Chondrocyte (in vitro differentiated cells): Measurements from ENCODE around the gene LAPTM5. TPM values are rescaled to one million over a fixed set of nuclear protein-coding genes. Genes with fewer than 3 reads are reported as not detected.
"Not testable (repeated sequence)": the region's sequence is repeated elsewhere in the genome, so short reads cannot be mapped to it uniquely, and the experiment has no call there.

Experiments used
- DNase-seq: peaks from one replicate; pipeline ENCODE4 v3.0.0; 2021; ENCODE audit warnings: mixed read lengths, low spot score
- H3K27ac Mint-ChIP-seq: one replicate; pipeline ENCODE4 v1.8.0; 2021; ENCODE audit warnings: mild to moderate bottlenecking, moderate library complexity, mixed read lengths; ENCODE audit not compliant: unreplicated experiment
- H3K27me3 Mint-ChIP-seq: 2 replicates; pipeline ENCODE4 v1.8.0; 2021; ENCODE audit warnings: low read depth, mixed read lengths
- H3K36me3 Mint-ChIP-seq: 2 replicates; pipeline ENCODE4 v1.8.0; 2021; ENCODE audit warnings: low read depth, mixed read lengths
- H3K4me1 Mint-ChIP-seq: 2 replicates; pipeline ENCODE4 v1.8.0; 2021; ENCODE audit warnings: low read depth, mild to moderate bottlenecking, mixed read lengths
- H3K4me3 Mint-ChIP-seq: one replicate; pipeline ENCODE4 v1.8.0; 2021; ENCODE audit warnings: mild to moderate bottlenecking, moderate library complexity, mixed read lengths; ENCODE audit not compliant: unreplicated experiment
- H3K9me3 Mint-ChIP-seq: 2 replicates; pipeline ENCODE4 v1.8.0; 2021; ENCODE audit warnings: low read depth, mixed read lengths
- CTCF ChIP-seq: fragments of 200-600 bp; sonication (generic); IDR thresholded peaks from 2 replicates; pipeline ENCODE4 v1.5.0; 2021; ENCODE audit warnings: antibody characterized with exemption, mild to moderate bottlenecking, moderate library complexity
- total RNA-seq: library from RNA; stranded (reverse); gene quantifications from 3 replicates; pipeline ENCODE4 v1.2.1, GENCODE V29; 2021

The LAPTM5 gene
- total RNA-seq, 1 donor from 2014 or later = not detected

- Mint-ChIP-seq H3K9me3 (no peaks in the 10 kb centered on the region), H3K27me3 (peaks cover 52% of the 10 kb centered on the region), H3K4me3 (no peak overlapping the region), H3K27ac (no peak overlapping the region), H3K36me3 (no peaks in the 10 kb centered on the region), H3K4me1 (peaks cover 3% of the 10 kb centered on the region)
- no peak for TF ChIP-seq CTCF
- DNase-seq = no peak
These were observed 64.6 kb downstream of the LAPTM5 start for GRCh38 chr1:30692948-30693301.

- Mint-ChIP-seq H3K36me3 (no peaks in the 10 kb centered on the region), H3K27ac (no peak overlapping the region)
These were observed 65.2 kb downstream of the LAPTM5 start for GRCh38 chr1:30692201-30692947.

GRCh38 chr1:30691480-30691879 lies 66.1 kb downstream of the LAPTM5 start:
- TF ChIP-seq CTCF = no peak
- no peak overlapping the region for H3K4me3 Mint-ChIP-seq
- no peak for DNase-seq
- no peaks in the 10 kb centered on the region for H3K36me3 Mint-ChIP-seq
- no peak overlapping the region for H3K27ac Mint-ChIP-seq
- peaks cover 3% of the 10 kb centered on the region for H3K4me1 Mint-ChIP-seq
- peaks cover 64% of the 10 kb centered on the region for H3K27me3 Mint-ChIP-seq
- no peaks in the 10 kb centered on the region for H3K9me3 Mint-ChIP-seq

More at GRCh38 chr1:30692201-30692947, 65.2 kb downstream of the LAPTM5 start:
- Mint-ChIP-seq H3K9me3 (no peaks in the 10 kb centered on the region), H3K4me3 (no peak overlapping the region), H3K4me1 (peaks cover 3% of the 10 kb centered on the region), H3K27me3 (peaks cover 58% of the 10 kb centered on the region)
- no peak for TF ChIP-seq CTCF
- no peak for DNase-seq

- TF ChIP-seq CTCF = no peak
- no peaks in the 10 kb centered on the region for H3K9me3 Mint-ChIP-seq
- H3K4me1 Mint-ChIP-seq = peaks cover 3% of the 10 kb centered on the region
These were observed 67.5 kb downstream of the LAPTM5 start for GRCh38 chr1:30689901-30690645.

GRCh38 chr1:30688920-30689794 lies 68.4 kb downstream of the LAPTM5 start:
- H3K4me1 Mint-ChIP-seq = peaks cover 3% of the 10 kb centered on the region
- H3K36me3 Mint-ChIP-seq = no peaks in the 10 kb centered on the region
- no peak for DNase-seq
- no peak overlapping the region for H3K27ac Mint-ChIP-seq
- no peak for TF ChIP-seq CTCF
- H3K4me3 Mint-ChIP-seq = no peak overlapping the region
- H3K9me3 Mint-ChIP-seq = no peaks in the 10 kb centered on the region
- H3K27me3 Mint-ChIP-seq = peaks cover 67% of the 10 kb centered on the region

More at GRCh38 chr1:30689901-30690645, 67.5 kb downstream of the LAPTM5 start:
- H3K27me3 Mint-ChIP-seq = peaks cover 63% of the 10 kb centered on the region
- no peak overlapping the region for H3K4me3 Mint-ChIP-seq
- no peak for DNase-seq
- H3K36me3 Mint-ChIP-seq = no peaks in the 10 kb centered on the region
- H3K27ac Mint-ChIP-seq = no peak overlapping the region

GRCh38 chr1:30688516-30688915 lies 69.1 kb downstream of the LAPTM5 start:
- peaks cover 71% of the 10 kb centered on the region for H3K27me3 Mint-ChIP-seq
- not testable (repeated sequence) for H3K27ac Mint-ChIP-seq, DNase-seq, H3K4me1 Mint-ChIP-seq, H3K9me3 Mint-ChIP-seq, H3K4me3 Mint-ChIP-seq, H3K36me3 Mint-ChIP-seq
